ENCODE data around the gene EGFR.

Gene EGFR

GRCh38 chr7:55112056-55112455 is 93.2 kb downstream of the EGFR start:
- H3K27me3 ChIP-seq (ENCODE audit: control insufficient read depth, low read length), result no peaks in the 10 kb centered on the region
- no peaks in the 10 kb centered on the region for H3F3A ChIP-seq (ENCODE audit: control insufficient read depth, insufficient read depth)
- no peaks in the 10 kb centered on the region for H3K9me2 ChIP-seq (replicated peaks; ENCODE audit: control insufficient read depth, low read length)
- H3K9me3 ChIP-seq (ENCODE audit: control insufficient read depth, insufficient read depth, low read length), result no peaks in the 10 kb centered on the region
- H3K4me2 ChIP-seq (ENCODE audit: low read length), result no peak overlapping the region
- no peaks in the 10 kb centered on the region for H4K20me1 ChIP-seq (ENCODE audit: control insufficient read depth, insufficient read depth, low read depth, low read length)
- H3K4me3 ChIP-seq (ENCODE audit: low read length), result no peak overlapping the region
- no peak overlapping the region for H3K27ac ChIP-seq (ENCODE audit: low read depth, low read length)
- TF ChIP-seq EZH2phosphoT487 (IDR thresholded peaks at IDR 0.05; ENCODE audit: borderline replicate concordance, low read length) (no peak), CTCF (IDR thresholded peaks at IDR 0.05; ENCODE audit: low read depth, low read length, poor library complexity, severe bottlenecking) (no peak)
- H3K79me2 ChIP-seq (ENCODE audit: control insufficient read depth, low read length), result no peaks in the 10 kb centered on the region
- H3K4me1 ChIP-seq (ENCODE audit: control insufficient read depth, low read length), result no peaks in the 10 kb centered on the region
- no peaks in the 10 kb centered on the region for H3K36me3 ChIP-seq (ENCODE audit: control insufficient read depth, low read length)

GRCh38 chr7:55113760-55114540 is 95.1 kb downstream of the EGFR start:
- H3K4me1 ChIP-seq (ENCODE audit: control insufficient read depth, low read length), result no peaks in the 10 kb centered on the region
- no peaks in the 10 kb centered on the region for H3K79me2 ChIP-seq (ENCODE audit: control insufficient read depth, low read length)
- no peak overlapping the region for H3K4me3 ChIP-seq (ENCODE audit: low read length)
- H4K20me1 ChIP-seq (ENCODE audit: control insufficient read depth, insufficient read depth, low read depth, low read length), result no peaks in the 10 kb centered on the region
- H3K4me2 ChIP-seq (ENCODE audit: low read length), result no peak overlapping the region
- no peaks in the 10 kb centered on the region for H3K27me3 ChIP-seq (ENCODE audit: control insufficient read depth, low read length)
- no peak for TF ChIP-seq CTCF (IDR thresholded peaks at IDR 0.05; ENCODE audit: low read depth, low read length, poor library complexity, severe bottlenecking)
- no peak for TF ChIP-seq EZH2phosphoT487 (IDR thresholded peaks at IDR 0.05; ENCODE audit: borderline replicate concordance, low read length)
- no peaks in the 10 kb centered on the region for H3F3A ChIP-seq (ENCODE audit: control insufficient read depth, insufficient read depth)
- H3K9me2 ChIP-seq (replicated peaks; ENCODE audit: control insufficient read depth, low read length), result no peaks in the 10 kb centered on the region
- H3K36me3 ChIP-seq (ENCODE audit: control insufficient read depth, low read length), result no peaks in the 10 kb centered on the region
- H3K9me3 ChIP-seq (ENCODE audit: control insufficient read depth, insufficient read depth, low read length), result no peaks in the 10 kb centered on the region
- no peak overlapping the region for H3K27ac ChIP-seq (ENCODE audit: low read depth, low read length)

- H3K4me2 ChIP-seq (ENCODE audit: low read length), result no peak overlapping the region
- H3F3A ChIP-seq (ENCODE audit: control insufficient read depth, insufficient read depth), result no peaks in the 10 kb centered on the region
- H3K4me1 ChIP-seq (ENCODE audit: control insufficient read depth, low read length), result no peaks in the 10 kb centered on the region
- no peaks in the 10 kb centered on the region for H3K9me2 ChIP-seq (replicated peaks; ENCODE audit: control insufficient read depth, low read length)
- no peak overlapping the region for H3K27ac ChIP-seq (ENCODE audit: low read depth, low read length)
- no peaks in the 10 kb centered on the region for H3K36me3 ChIP-seq (ENCODE audit: control insufficient read depth, low read length)
- no peaks in the 10 kb centered on the region for H4K20me1 ChIP-seq (ENCODE audit: control insufficient read depth, insufficient read depth, low read depth, low read length)
- no peaks in the 10 kb centered on the region for H3K27me3 ChIP-seq (ENCODE audit: control insufficient read depth, low read length)
- H3K4me3 ChIP-seq (ENCODE audit: low read length), result no peak overlapping the region
- no peaks in the 10 kb centered on the region for H3K79me2 ChIP-seq (ENCODE audit: control insufficient read depth, low read length)
- H3K9me3 ChIP-seq (ENCODE audit: control insufficient read depth, insufficient read depth, low read length), result no peaks in the 10 kb centered on the region
- TF ChIP-seq EZH2phosphoT487 (IDR thresholded peaks at IDR 0.05; ENCODE audit: borderline replicate concordance, low read length), result no peak
- TF ChIP-seq CTCF (IDR thresholded peaks at IDR 0.05; ENCODE audit: low read depth, low read length, poor library complexity, severe bottlenecking), result no peak
Observed at GRCh38 chr7:55117286-55117685, 98.5 kb downstream of the EGFR start.
